Caki2 (cell line): ENCODE results near the gene CRYBG1. TPM values are rescaled to one million over a fixed set of nuclear protein-coding genes. Genes with fewer than 3 reads are reported as not detected.

Experiments used
- DNase-seq: peaks from one replicate; pipeline ENCODE4 v3.0.0-alpha.2; 2015; ENCODE audit warnings: low read depth
- in situ Hi-C: cut with HindIII; loops from 2 replicates; pipeline ENCODE4 v1.10.0; 2016; ENCODE audit warnings: low sequenced_read_pairs, low pct_unique_long_range_greater_than_20kb, mixed read lengths
- total RNA-seq: library from RNA; depleted of rRNA; stranded (reverse); fragments of >200 nt; shearing (Covaris generic); gene quantifications from 2 replicates; pipeline ENCODE4 v1.2.3, GENCODE V29; 2014; ENCODE audit warnings: low replicate concordance; rRNA removed

Gene CRYBG1, protein sequence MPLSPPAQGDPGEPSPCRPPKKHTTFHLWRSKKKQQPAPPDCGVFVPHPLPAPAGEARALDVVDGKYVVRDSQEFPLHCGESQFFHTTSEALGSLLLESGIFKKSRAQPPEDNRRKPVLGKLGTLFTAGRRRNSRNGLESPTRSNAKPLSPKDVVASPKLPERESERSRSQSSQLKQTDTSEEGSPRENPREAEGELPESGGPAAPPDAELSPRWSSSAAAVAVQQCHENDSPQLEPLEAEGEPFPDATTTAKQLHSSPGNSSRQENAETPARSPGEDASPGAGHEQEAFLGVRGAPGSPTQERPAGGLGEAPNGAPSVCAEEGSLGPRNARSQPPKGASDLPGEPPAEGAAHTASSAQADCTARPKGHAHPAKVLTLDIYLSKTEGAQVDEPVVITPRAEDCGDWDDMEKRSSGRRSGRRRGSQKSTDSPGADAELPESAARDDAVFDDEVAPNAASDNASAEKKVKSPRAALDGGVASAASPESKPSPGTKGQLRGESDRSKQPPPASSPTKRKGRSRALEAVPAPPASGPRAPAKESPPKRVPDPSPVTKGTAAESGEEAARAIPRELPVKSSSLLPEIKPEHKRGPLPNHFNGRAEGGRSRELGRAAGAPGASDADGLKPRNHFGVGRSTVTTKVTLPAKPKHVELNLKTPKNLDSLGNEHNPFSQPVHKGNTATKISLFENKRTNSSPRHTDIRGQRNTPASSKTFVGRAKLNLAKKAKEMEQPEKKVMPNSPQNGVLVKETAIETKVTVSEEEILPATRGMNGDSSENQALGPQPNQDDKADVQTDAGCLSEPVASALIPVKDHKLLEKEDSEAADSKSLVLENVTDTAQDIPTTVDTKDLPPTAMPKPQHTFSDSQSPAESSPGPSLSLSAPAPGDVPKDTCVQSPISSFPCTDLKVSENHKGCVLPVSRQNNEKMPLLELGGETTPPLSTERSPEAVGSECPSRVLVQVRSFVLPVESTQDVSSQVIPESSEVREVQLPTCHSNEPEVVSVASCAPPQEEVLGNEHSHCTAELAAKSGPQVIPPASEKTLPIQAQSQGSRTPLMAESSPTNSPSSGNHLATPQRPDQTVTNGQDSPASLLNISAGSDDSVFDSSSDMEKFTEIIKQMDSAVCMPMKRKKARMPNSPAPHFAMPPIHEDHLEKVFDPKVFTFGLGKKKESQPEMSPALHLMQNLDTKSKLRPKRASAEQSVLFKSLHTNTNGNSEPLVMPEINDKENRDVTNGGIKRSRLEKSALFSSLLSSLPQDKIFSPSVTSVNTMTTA (N-terminal part only)
- 15.2 and 16.0 TPM in 2 replicates for total RNA-seq

DNA sequence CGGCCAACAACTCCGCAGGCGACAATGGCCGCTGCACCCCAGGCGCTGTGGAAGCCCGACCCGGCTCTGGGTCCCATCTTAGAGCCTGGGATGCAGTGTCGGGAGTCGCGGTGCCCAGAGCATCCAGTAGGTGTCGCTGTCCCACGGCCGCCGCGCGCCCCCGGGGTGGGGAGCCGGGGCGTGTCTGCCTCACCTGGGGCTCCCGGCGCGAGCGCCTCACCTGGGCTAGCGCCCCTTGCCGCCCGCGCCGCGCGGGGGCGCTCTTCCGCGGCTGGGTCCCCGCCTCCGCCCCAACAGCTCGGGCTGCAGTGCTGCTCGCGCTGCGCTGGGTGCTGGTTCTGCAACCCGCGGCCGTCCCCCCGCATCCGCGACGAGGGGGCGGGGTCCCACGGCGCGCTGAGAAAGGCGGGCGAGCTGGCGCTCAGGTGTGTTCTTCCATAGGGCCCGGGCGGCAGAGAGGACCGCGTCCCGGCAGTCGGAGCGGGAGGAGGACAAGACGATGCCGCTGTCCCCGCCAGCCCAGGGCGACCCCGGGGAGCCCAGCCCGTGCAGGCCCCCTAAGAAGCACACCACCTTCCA is at the start of gene CRYBG1:
TSS of gene CRYBG1 (plus strand) at position 308 of the 579 bp plus-strand sequence. CDS start at position 500, 192 bp downstream.
- in situ Hi-C loops: no loop called here
- DNase-seq: peak; percentile 71

DNA sequence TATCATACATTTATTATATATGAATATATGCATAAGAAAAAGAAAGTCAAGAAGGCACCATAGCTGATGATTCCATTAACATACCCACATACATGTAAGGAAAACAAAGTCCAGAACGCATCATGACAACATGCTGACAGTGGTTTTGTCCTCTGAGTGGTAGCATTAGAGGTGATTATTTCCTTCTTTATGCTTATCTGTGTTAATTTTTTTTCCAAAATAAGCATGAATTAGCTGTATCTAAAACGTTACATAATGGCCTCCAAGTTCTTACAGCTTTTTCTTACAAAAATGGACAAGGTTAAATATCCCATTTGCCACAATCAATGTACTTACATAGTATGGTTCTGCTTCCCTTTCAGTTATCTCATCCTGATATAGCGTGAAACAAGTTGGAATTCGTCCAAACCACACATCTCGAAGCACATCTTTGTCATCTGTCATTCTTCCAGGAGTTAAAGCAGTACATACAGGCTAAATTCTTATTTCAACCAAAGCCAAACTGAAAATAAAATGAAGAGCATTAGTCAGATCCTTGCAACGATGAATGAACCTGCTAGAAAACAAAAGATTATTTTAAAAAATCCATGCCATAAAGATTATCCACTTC is 44.6 kb upstream of the CRYBG1 start:
- in situ Hi-C loops: no loop called here
- DNase-seq: no peak

DNA sequence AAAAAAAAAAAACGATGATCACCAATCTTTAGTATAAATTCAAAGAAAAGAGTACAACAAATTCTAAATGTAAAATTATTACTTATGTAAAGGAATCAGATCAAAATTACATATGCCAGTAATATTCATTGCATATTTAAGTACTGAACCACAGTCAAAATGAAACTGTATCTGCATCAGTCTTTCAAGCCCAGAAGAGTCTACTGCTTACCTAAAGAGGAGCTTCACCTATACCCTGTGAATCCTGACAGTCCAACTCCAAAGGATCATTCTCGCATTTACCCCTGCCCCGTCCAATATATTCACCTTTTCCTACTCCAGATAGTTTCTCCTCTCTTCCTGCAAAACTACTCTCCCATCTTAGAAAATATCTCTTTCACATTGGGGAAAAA is 44.1 kb upstream of the CRYBG1 start:
- in situ Hi-C loops: no loop called here
- DNase-seq: no peak

DNA sequence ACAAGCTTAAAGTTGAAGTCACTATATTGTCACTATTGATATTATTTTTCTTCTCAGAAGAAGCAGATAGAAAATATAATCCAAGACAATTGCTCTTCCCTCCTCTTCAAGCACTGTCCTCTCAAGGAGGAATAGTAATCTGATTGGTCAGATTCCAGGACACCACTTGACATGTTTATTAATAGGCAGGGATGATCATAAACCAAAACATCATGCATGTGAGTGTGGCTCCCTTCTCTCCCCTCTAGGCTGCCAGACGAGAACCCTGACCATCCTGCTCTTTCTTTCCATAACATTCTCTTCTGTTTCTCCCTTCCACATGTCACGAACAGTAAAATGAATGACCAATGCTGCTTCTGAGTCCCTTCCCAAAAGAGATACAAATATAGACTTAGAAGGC is 42.5 kb upstream of the CRYBG1 start:
- in situ Hi-C loops: no loop called here

DNA sequence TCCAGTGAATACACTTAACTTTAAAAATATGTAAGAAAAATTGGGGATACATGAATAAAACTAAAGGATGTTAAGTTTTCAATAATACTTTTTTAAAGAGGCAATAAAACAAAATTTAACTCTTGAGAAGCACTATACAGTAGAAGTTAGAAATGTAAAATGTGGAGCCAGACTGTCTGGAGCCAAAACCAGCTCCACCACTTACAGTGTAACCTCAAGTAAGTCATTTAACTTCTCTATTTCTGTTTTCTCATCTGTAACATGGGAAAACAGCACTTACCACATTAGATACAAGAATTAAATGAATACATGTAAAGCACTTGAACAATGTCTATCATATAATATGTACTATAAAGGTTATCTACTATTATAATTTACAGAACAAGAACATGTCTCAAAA is 41.7 kb upstream of the CRYBG1 start:
- in situ Hi-C loops: no loop called here
- no peak for DNase-seq

More for the DNA sequence above, 42.5 kb upstream of the CRYBG1 start:
- no peak for DNase-seq

GRCh38 chr6:106321940-106322339 is 38.6 kb upstream of the CRYBG1 start:
- in situ Hi-C loops: no loop called here
- no peak for DNase-seq

DNA sequence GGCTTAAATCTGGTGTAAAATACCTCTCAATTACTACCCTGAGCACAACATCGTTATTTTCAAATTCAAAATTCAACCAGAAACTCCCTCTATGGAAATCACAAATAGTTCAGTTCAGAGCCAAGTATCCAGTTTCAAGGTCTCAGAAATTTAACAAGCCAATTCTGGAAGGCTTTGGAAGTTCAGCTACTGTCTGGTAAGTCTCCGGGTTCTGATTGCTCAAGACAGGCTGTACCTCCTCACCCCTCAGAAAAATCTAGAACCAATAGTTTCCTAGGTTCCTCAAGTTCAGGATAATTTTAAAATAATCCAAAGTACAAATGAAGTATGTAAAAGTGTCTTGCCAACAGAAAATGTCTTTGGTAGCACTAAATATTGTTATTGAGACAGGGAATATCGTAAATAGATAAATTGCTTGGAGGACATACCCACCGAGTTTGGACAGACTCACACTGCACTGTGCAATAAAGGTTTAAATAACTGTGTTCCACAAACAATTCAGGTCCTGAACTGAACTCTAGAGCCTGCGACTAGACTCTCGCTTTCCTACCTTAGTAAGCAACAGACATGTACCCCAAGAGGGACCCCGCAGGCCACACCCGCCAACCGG is 35.7 kb upstream of the CRYBG1 start:
- no peak for DNase-seq
- in situ Hi-C loops: no loop called here

DNA sequence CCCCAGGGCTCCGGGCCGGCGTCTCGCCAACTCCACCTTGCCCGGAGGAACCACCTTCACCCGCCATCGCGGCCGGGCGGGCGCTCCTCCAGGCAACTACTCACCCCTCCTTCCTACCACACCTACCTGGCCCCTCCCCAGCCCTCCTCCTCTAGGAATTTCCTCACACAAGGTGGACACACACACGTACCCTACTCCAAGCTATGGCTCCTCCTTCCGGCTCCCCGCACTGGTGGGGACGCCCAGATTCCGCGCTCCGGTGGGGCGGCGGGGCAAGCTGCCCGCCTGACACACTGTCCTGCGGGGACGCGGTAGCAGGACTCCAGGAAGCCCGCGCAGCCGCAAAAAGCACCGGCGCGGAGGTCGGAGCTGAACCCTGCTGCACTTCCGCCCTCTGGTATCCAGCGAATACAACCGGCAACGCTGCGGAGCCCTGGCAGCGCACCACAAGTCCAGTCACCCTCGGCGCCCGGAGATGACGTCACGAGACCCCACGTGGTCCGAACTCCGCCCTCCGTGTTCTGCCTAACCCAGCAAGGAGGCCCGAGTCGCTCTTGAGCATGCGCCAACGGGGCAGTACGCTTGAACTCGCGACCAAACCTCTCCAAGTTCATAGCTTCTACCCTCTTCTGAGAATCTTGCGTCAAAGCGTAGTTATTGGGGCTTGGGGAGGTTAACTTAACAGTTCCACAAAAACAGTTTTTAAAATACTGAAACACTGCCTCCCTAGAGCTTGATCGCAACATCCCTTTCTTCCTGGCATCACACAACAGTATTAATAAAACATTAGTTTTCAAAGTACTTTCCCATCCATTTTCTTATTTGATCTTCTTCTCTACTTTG is 35.0 kb upstream of the CRYBG1 start, which contains the start of gene ATG5:
TSS of gene ATG5 (minus strand) at position 425 of the 843 bp plus-strand sequence. CDS start 9,552 bp downstream, outside the sequence.
- peak; percentile 99 for DNase-seq
- in situ Hi-C loops: no loop called here

DNA sequence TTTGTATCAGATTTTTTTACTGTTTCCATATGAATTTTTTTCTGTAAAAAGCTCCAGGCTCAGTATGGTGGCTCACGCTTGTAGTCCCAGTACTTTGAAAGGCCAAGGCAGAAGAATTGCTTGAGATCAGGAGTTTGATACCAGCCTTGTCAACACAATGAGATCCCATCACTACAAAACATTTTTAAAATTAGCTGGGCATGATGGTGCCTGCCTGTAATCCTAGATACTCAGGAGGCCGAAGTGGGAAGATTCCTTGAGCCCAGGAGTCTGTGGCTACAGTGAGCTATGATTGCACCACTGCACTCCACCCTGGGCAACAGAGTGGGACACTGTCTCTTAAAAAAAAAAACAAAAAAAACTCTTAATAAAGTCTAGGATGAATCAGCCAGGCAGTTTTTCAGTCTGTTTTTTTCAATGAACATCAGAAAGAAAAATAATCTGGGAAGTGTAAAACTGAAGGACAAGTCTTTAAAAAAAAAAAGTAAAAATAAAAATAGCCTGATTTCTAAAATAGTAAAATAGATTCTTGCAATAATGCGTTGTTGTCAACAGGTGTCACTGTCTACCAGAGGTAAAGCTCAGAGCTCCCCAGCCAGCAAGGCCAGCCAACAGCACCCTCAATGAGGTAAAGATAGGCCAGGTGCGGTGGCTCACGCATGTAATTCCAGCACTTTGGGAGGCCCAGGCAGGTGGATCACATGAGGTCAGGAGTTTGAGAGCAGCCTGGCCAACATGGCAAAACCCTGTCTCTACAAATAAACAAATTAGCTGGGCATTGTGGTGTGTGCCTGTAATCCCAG is 25.7 kb upstream of the CRYBG1 start:
- peak; percentile 41 for DNase-seq
- in situ Hi-C loops: no loop called here

GRCh38 chr6:106339334-106340029 is 21.0 kb upstream of the CRYBG1 start:
- in situ Hi-C loops: no loop called here
- peak; percentile 68 for DNase-seq

DNA sequence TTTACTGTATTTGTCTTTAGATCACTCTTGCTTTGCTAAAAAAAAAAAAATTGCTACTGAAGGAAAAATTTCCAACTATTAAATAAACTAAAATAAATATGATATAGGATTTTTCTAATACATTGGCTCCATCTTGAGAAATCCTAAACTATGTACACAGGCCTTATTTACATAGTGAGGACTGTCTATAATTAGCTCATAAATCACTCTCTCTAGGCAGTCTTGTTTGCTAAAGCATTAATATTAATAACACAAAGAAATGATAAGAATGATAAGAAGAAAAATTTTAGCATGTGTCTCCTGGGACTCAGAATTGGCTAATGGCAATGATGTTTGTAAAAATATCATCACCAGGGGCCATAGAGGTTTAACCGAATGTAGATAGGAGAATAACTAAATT is 13.3 kb upstream of the CRYBG1 start:
- in situ Hi-C loops: no loop called here
- no peak for DNase-seq

DNA sequence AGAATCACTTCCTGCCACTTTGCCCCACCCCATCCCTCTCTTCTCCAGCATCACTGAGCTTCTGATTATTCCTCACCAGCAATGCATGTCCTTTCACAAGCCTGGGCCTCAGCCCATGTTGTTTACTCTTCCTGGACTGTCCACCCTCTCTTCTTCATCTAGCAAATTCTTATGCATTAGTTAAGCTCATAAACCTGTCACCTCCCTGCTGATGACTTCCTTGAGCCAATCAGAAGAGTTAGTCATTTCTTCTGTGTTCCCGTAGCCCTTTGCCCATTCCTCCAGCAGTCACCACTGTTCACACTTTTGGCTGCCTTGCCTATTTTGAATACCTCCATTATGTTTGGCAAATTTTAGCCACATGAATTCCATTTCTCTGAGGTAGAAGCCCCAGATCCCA is 4.1 kb upstream of the CRYBG1 start:
- in situ Hi-C loops: no loop called here
- no peak for DNase-seq

GRCh38 chr6:106359959-106360409 is 533 bp upstream of the CRYBG1 start:
- in situ Hi-C loops: no loop called here
- no peak for DNase-seq

DNA sequence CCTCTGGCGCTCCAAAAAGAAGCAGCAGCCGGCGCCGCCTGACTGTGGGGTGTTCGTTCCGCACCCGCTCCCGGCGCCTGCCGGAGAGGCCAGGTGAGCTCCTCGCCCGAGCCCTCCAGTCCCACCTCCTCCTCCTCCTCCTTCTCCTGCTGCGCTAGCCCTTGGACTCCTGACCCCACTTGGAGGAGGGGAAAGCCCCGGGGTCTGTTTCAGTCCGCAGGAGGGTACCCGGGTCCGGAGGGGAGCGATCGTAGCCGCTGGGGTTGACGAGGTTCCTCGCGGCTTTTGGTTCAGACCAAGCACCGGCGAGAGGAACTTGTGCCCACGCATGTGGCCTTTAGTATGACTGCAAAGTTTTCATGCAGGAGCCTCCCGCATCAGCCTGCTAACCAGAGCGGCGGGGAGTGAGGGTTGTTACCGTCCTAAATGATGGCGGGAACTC is 493 bp downstream of the CRYBG1 start:
- in situ Hi-C loops: no loop called here

More for the DNA sequence above, 493 bp downstream of the CRYBG1 start:
- DNase-seq: no peak
